Measurements from ENCODE around the gene MAPK7.

DNA sequence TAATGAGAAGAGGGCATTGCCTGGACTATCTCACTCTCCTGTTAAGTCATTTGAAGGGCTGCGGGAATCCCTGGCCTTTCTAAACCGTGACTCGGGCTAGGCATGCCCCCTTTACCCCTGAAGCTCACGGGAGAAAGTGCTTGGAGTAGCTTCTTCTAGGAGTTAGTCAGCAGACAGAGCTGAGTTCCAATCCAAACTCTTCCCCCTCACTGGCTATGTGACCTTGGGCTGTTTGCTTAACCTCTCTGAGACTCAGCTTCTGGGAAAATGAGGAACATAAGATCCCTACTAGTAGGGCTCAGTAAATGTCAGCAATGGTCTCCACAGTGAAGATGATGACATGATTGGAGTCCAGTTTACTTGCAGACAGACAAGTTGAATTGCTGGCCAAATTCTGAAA lies 10.1 kb upstream of the MAPK7 start:
- TF ChIP-seq, protein P1, sequence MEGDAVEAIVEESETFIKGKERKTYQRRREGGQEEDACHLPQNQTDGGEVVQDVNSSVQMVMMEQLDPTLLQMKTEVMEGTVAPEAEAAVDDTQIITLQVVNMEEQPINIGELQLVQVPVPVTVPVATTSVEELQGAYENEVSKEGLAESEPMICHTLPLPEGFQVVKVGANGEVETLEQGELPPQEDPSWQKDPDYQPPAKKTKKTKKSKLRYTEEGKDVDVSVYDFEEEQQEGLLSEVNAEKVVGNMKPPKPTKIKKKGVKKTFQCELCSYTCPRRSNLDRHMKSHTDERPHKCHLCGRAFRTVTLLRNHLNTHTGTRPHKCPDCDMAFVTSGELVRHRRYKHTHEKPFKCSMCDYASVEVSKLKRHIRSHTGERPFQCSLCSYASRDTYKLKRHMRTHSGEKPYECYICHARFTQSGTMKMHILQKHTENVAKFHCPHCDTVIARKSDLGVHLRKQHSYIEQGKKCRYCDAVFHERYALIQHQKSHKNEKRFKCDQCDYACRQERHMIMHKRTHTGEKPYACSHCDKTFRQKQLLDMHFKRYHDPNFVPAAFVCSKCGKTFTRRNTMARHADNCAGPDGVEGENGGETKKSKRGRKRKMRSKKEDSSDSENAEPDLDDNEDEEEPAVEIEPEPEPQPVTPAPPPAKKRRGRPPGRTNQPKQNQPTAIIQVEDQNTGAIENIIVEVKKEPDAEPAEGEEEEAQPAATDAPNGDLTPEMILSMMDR (IDR thresholded peaks at IDR 0.05) = no peak
- no peak for TF ChIP-seq POLR2A (IDR thresholded peaks at IDR 0.05)

Measured in lower leg skin (tissue), 3 donors.